ENCODE measurements around the gene HYLS1.
A peak's percentile ranks its signal among the peaks of the same experiment; 100 is the strongest.

HYLS1 gene

GRCh38 chr11:125946712-125947418 lies 59.4 kb downstream of the HYLS1 start:
- TF ChIP-seq CTCF (IDR thresholded peaks at IDR 0.05) = no peak
- DNase-seq = peak in 1 of 2 donors; percentile 45
- intact Hi-C loops (cut with DNase I; ENCODE audit: low total_unique reads) = no loop called here

GRCh38 chr11:125947419-125948277 lies 60.2 kb downstream of the HYLS1 start:
- no peak overlapping the region for H3K4me3 ChIP-seq
- peaks cover 0 to 21% of the 10 kb centered on the region in 2 donors for H3K27me3 ChIP-seq
- intact Hi-C loops (cut with DNase I; ENCODE audit: low total_unique reads) = no loop called here
- DNase-seq = peak in 1 of 2 donors; percentile 60
- no peaks in the 10 kb centered on the region for H3K9me3 ChIP-seq
- H3K4me1 ChIP-seq = peaks cover 0 to 7% (median 0%) of the 10 kb centered on the region in 4 donors
- TF ChIP-seq CTCF (IDR thresholded peaks at IDR 0.05) = no peak
- H3K36me3 ChIP-seq = no peaks in the 10 kb centered on the region
- H3K27ac ChIP-seq = no peak overlapping the region

More at GRCh38 chr11:125946712-125947418, 59.4 kb downstream of the HYLS1 start:
- Histone ChIP-seq H3K4me1 (peaks cover 0 to 7% (median 0%) of the 10 kb centered on the region in 4 donors), H3K27me3 (peaks cover 0 to 24% of the 10 kb centered on the region in 2 donors), H3K27ac (no peak overlapping the region), H3K36me3 (no peaks in the 10 kb centered on the region), H3K9me3 (no peaks in the 10 kb centered on the region), H3K4me3 (no peak overlapping the region)

GRCh38 chr11:125948278-125949051 lies 61.0 kb downstream of the HYLS1 start:
- intact Hi-C loops (cut with DNase I; ENCODE audit: low total_unique reads) = no loop called here
- H3K4me3 ChIP-seq = no peak overlapping the region

GRCh38 chr11:125949271-125950177 lies 62.1 kb downstream of the HYLS1 start:
- H3K4me3 ChIP-seq = no peak overlapping the region
- no peaks in the 10 kb centered on the region for H3K9me3 ChIP-seq
- no peak for DNase-seq
- peaks cover 0 to 18% of the 10 kb centered on the region in 2 donors for H3K27me3 ChIP-seq
- intact Hi-C loops (cut with DNase I; ENCODE audit: low total_unique reads) = no loop called here
- no peak for TF ChIP-seq CTCF (IDR thresholded peaks at IDR 0.05)
- peaks cover 0 to 7% (median 0%) of the 10 kb centered on the region in 4 donors for H3K4me1 ChIP-seq
- H3K36me3 ChIP-seq = no peaks in the 10 kb centered on the region
- H3K27ac ChIP-seq = no peak overlapping the region

More at GRCh38 chr11:125948278-125949051, 61.0 kb downstream of the HYLS1 start:
- no peaks in the 10 kb centered on the region for H3K36me3 ChIP-seq
- peaks cover 0 to 7% (median 0%) of the 10 kb centered on the region in 4 donors for H3K4me1 ChIP-seq
- no peak overlapping the region for H3K27ac ChIP-seq
- DNase-seq = peak in 1 of 2 donors; percentile 60
- TF ChIP-seq CTCF (IDR thresholded peaks at IDR 0.05) = no peak
- no peaks in the 10 kb centered on the region for H3K9me3 ChIP-seq
- H3K27me3 ChIP-seq = peaks cover 0 to 21% of the 10 kb centered on the region in 2 donors
